DMS114 treated with DMSO at 0.1 percent for 48 hours (cell line): Measurements from ENCODE around the gene ALKBH3.

Experiments used
- DNase-seq: peaks from one replicate; lab custom pipeline; 2025; ENCODE audit not compliant: unreplicated experiment; lab: John Stamatoyannopoulos, UW

The ALKBH3 gene

DNA sequence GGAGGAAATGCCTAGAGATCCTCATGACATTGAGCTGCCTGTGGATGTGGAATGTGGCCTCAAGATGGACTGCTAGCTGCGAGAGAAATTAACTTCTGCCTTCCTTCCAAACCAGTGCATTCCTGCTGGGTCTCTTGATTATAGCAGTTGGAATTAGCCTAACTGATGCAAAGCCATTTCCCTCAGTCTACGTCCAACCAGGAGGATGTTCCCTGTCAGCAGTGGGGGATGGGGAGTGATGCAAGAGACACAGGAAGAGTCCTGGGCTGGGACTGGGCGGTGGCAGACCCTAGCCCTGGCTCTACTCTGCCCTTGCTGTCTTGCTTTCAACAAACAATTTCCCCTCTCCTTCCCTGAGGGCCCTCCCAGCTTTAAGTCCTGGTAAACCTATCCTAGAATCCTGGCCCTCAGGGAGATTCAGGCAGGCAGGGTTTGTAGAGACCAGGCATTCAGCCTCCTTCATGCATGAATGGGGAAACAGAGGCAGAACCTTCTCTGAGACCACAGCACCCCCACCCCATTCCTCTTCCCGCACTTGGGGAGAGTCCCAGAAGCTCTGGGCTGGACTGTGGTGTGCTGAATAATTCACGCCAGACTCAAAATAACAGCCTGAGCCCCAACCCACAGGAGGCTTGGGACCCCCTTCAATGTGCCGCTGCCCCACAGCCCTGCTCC lies 78.8 kb downstream of the ALKBH3 start:
- no peak for DNase-seq

DNA sequence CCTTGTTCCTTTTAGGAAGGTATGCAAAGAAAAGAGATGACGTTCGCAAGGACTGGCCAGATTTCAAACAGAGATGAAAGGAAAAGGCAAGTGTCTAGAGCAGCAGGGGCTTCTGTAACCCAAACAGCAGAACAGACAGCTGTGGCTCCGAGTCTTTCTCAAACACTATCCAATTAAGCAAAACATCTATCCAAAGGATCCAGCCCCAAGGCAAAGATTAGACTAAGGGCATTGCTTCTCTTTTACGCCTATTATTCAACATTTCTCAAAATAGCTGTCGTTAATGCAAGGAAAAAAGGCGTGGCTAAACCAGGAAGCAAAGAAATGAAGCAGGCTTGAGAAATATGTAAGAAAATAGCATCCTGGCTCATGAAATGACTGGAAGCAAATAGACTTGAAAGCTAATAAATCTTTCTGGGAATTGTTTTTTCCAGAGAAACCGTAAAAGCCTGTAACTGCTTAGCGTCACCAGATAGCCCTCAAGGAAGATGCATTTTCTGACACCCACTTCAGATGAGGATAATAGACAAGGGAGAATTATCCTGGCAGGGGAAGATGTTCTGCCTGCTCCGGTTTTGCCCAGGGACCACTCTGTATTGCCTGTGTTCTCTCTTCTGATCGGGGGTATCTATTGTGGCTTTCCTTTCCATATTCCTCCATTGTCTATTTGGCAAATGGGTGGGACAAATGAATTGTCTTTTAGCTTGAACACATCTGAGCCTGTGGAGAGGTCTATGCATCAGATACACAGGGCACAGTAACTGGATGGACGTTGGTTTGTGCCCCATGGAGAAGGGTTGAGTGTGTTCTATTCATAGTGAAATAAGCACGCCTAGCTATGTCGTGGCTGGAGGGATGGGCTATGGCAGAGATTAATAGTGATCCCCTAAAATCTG lies 82.0 kb downstream of the ALKBH3 start:
- DNase-seq: no peak

DNA sequence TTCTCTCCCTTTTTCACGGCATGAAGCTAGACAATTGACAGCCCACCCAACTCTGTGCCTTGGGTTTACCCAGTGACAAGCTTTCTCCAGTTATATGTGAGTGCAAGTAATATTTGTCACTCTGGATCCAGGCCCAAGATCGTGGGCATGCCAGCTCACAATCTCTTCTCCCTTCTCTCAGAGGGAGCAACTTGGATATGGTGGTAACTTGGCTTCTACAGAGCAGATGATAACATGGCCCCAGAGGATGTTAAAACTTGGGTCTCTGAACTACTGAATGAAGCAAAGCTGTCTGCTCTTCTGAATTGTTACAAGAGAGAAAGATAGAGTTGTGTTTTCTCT lies 82.6 kb downstream of the ALKBH3 start:
- no peak for DNase-seq

DNA sequence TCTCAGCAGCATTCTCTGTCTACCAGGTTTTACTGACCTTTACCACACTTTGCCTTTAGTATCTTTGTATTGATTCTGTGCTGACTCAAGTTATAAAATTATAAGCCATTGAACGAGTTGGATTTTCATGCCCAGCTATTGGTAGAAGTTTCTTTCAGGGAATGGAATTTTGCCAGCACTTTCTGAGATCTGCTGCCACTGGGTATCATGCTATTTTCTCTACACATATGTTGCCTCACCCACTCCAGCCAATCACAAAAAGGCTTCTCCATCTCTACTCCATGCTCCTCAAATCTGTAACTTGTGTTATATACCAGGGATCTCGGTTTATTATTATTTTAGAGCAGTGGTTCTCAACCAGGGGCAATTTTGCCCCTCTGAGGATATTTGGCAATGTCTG lies 87.0 kb downstream of the ALKBH3 start:
- DNase-seq: no peak

DNA sequence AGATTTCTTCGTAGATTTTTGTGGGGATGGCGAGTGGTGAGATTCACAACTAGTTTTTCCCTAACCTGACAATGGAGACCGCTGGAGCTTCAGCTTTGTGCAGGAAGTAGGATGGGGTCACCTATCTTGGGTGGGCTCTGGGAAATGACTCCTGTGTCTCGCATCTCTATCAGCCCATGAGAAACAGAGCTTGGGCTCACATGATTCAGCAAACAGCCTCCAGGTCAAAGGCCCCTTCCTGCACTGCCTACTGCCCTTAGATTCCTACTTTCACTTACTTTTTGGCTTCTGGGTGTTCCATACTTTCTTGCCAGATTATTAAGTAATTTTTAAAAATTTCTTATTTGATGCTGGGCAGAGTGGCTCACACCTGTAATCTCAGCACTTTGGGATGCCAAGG lies 88.1 kb downstream of the ALKBH3 start:
- no peak for DNase-seq

DNA sequence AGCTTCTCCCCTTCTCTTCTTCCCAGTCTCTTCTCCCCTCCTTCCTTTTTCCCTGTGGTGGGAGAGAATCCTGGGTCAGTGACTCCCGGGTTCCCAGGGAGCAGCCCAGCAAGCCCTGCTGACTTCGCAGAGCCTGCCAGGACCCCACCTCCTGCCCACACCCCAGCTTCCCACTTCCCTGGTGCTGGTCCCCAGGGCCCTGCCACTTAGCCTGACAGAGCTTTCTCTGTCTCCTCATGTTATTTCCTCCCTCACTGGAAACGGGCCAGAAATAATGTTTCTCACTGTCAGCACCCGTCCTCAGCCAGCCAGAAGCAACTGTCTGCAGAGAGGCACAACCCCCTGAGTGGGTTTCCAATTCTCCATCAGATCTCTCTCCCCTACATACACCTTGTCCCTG lies 88.9 kb downstream of the ALKBH3 start:
- no peak for DNase-seq
